ENCODE data around the gene P2RY6.

DNA sequence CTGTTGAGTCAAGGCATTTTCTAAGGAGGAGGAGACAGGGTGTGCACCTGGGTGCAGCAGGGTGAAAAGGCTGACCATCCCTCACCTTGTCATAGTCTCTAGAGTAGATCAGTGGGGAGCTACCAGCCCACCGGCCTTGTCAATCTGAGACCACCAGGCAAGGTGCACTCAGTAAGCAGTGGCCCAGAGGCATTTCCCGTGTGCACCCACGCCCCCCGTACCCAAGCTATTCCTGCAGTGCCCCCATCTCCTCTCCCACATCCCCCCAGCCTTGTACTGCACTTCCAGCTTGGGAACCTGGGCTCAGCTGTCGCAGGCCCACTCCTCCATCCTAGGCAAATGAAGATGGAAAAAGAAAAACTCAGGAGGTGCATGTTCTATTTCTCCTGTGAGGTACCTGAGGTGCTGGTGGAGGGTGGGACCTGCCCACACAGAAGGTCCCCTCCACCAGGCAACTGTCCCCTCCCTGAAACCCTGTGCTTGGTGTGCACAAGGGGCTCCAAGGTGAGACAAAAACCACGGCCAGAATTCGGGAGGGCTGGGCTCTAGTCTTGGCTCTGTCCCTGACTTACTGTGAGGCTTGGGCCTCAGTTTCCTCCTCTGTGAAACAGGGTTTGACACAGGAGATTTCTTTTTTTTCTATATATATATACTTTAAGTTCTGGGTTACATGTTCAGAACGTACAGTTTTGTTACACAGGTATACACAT is 45.7 kb upstream of the P2RY6 start:
- TF ChIP-seq, protein P1, sequence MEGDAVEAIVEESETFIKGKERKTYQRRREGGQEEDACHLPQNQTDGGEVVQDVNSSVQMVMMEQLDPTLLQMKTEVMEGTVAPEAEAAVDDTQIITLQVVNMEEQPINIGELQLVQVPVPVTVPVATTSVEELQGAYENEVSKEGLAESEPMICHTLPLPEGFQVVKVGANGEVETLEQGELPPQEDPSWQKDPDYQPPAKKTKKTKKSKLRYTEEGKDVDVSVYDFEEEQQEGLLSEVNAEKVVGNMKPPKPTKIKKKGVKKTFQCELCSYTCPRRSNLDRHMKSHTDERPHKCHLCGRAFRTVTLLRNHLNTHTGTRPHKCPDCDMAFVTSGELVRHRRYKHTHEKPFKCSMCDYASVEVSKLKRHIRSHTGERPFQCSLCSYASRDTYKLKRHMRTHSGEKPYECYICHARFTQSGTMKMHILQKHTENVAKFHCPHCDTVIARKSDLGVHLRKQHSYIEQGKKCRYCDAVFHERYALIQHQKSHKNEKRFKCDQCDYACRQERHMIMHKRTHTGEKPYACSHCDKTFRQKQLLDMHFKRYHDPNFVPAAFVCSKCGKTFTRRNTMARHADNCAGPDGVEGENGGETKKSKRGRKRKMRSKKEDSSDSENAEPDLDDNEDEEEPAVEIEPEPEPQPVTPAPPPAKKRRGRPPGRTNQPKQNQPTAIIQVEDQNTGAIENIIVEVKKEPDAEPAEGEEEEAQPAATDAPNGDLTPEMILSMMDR (IDR thresholded peaks at IDR 0.05), result no peak
- TF ChIP-seq, protein P2, sequence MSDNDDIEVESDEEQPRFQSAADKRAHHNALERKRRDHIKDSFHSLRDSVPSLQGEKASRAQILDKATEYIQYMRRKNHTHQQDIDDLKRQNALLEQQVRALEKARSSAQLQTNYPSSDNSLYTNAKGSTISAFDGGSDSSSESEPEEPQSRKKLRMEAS (IDR thresholded peaks at IDR 0.05), result no peak
- TF ChIP-seq BHLHE40 (IDR thresholded peaks at IDR 0.05; ENCODE audit: low read depth, low read length), result no peak
- TF ChIP-seq, protein P3, sequence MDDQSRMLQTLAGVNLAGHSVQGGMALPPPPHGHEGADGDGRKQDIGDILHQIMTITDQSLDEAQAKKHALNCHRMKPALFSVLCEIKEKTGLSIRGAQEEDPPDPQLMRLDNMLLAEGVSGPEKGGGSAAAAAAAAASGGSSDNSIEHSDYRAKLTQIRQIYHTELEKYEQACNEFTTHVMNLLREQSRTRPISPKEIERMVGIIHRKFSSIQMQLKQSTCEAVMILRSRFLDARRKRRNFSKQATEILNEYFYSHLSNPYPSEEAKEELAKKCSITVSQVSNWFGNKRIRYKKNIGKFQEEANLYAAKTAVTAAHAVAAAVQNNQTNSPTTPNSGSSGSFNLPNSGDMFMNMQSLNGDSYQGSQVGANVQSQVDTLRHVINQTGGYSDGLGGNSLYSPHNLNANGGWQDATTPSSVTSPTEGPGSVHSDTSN (IDR thresholded peaks at IDR 0.05), result no peak
- no peak for TF ChIP-seq JUN (IDR thresholded peaks at IDR 0.05)
- no peak for TF ChIP-seq MAZ (IDR thresholded peaks at IDR 0.05; ENCODE audit: borderline replicate concordance, low read depth, low read length)
- TF ChIP-seq NFE2L2 (conservative IDR thresholded peaks at IDR 0.05; ENCODE audit: low read length), result no peak
- no peak for TF ChIP-seq NPAS2 (CRISPR knock-in tag; IDR thresholded peaks at IDR 0.05; ENCODE audit: borderline replicate concordance)
- no peak for TF ChIP-seq POLR2A (IDR thresholded peaks at IDR 0.05; ENCODE audit: low read length)
- no peak for TF ChIP-seq POLR2AphosphoS2 (conservative IDR thresholded peaks at IDR 0.05; ENCODE audit: low read length)
- TF ChIP-seq SMC3 (IDR thresholded peaks at IDR 0.05), result no peak
